HepG2 (cell line): ENCODE data around the gene FSD1. TPM values are rescaled to one million over a fixed set of nuclear protein-coding genes. Genes with fewer than 3 reads are reported as not detected.

Experiments used
- ARID3A ChIP-seq: IDR thresholded peaks from 2 replicates; pipeline ENCODE4 v1.6.1; 2012; ENCODE audit warnings: low read depth, low read length, improper control_type of control experiment
- BRD4 ChIP-seq: sonication (generic); formaldehyde crosslinking; IDR thresholded peaks from 2 replicates; pipeline ENCODE4 v1.4.0; 2020; ENCODE audit warnings: missing genetic modification reagents
- KDM1A ChIP-seq: IDR thresholded peaks from 2 replicates; pipeline ENCODE4 v1.6.1; 2016; ENCODE audit warnings: missing compliant biosample characterization
- NCOA5 ChIP-seq: sonication (generic); formaldehyde crosslinking; IDR thresholded peaks from 2 replicates; pipeline ENCODE4 v1.4.0; 2020; ENCODE audit warnings: missing genetic modification reagents
- NFE2L2 ChIP-seq: fragments of 150-350 bp; IDR thresholded peaks from 2 replicates; pipeline ENCODE4 v1.6.1; 2014; ENCODE audit warnings: low read length
- ONECUT2 ChIP-seq: sonication (generic); formaldehyde crosslinking; IDR thresholded peaks from 2 replicates; pipeline ENCODE4 v1.4.0; 2020; ENCODE audit warnings: missing genetic modification reagents
- POLR2A ChIP-seq, 2 experiments: IDR thresholded peaks; 2 replicates each; pipeline ENCODE4 v1.6.1; 2011; ENCODE audit warnings: low read depth in 2 of 2, low read length in 2 of 2, mild to moderate bottlenecking in 1 of 2, moderate library complexity in 1 of 2; ENCODE audit not compliant: insufficient read depth in 1 of 2
- RFX3 ChIP-seq: IDR thresholded peaks from 2 replicates; pipeline ENCODE4 v1.6.1; 2016; ENCODE audit warnings: missing biosample characterization, missing genetic modification reagents
- SKI ChIP-seq: fragments of 450-650 bp; IDR thresholded peaks from one replicate; pipeline ENCODE4 v1.6.1; 2018; ENCODE audit warnings: mild to moderate bottlenecking; ENCODE audit not compliant: partially characterized antibody
- SOX13 ChIP-seq, 3 experiments: fragments of 450-650 bp in 1 of 3; sonication (generic) in 1 of 3; formaldehyde crosslinking in 1 of 3; IDR thresholded peaks in 2 of 3; conservative IDR thresholded peaks in 1 of 3; 2 replicates each; pipeline versions ENCODE4 v1.5.0 to v1.6.1; 2016 to 2020; ENCODE audit warnings: antibody characterized with exemption in 1 of 3, mild to moderate bottlenecking in 1 of 3, missing compliant biosample characterization in 1 of 3, missing genetic modification reagents in 1 of 3, moderate library complexity in 1 of 3
- TAF15 ChIP-seq: fragments of 200-400 bp; formaldehyde crosslinking; IDR thresholded peaks from one replicate; pipeline ENCODE4 v1.6.1; 2018; ENCODE audit warnings: mild to moderate bottlenecking, low read depth, low read length; ENCODE audit not compliant: poor library complexity, severe bottlenecking
- TSC22D2 ChIP-seq: sonication (generic); formaldehyde crosslinking; IDR thresholded peaks from 2 replicates; pipeline ENCODE4 v1.5.1; 2020; ENCODE audit warnings: missing genetic modification reagents, mild to moderate bottlenecking, borderline replicate concordance
- ZFP37 ChIP-seq: sonication (generic); formaldehyde crosslinking; IDR thresholded peaks from 2 replicates; pipeline ENCODE4 v1.4.0; 2020; ENCODE audit warnings: missing genetic modification reagents, borderline replicate concordance
- ZMYM3 ChIP-seq: sonication (generic); formaldehyde crosslinking; IDR thresholded peaks from 2 replicates; pipeline ENCODE4 v1.5.1; 2020; ENCODE audit warnings: mild to moderate bottlenecking, missing genetic modification reagents
- ZMYM4 ChIP-seq: sonication (generic); formaldehyde crosslinking; IDR thresholded peaks from 2 replicates; pipeline ENCODE4 v1.8.1; 2023; ENCODE audit warnings: mild to moderate bottlenecking, missing genetic modification reagents
- ZNF10 ChIP-seq: sonication (generic); formaldehyde crosslinking; IDR thresholded peaks from 2 replicates; pipeline ENCODE4 v1.4.0; 2020; ENCODE audit warnings: mild to moderate bottlenecking, low read depth, missing genetic modification reagents, borderline replicate concordance
- ZNF264 ChIP-seq: sonication (generic); formaldehyde crosslinking; IDR thresholded peaks from 2 replicates; pipeline ENCODE4 v1.4.0; 2020; ENCODE audit warnings: missing genetic modification reagents
- ZNF747 ChIP-seq: sonication (generic); formaldehyde crosslinking; IDR thresholded peaks from 2 replicates; pipeline ENCODE4 v1.8.1; 2023; ENCODE audit warnings: missing genetic modification reagents, mild to moderate bottlenecking, borderline replicate concordance
- ZNF761 ChIP-seq: sonication (generic); formaldehyde crosslinking; conservative IDR thresholded peaks from 2 replicates; pipeline ENCODE4 v1.4.0; 2020; ENCODE audit warnings: mild to moderate bottlenecking, missing genetic modification reagents
- ZNF781 ChIP-seq: sonication (generic); formaldehyde crosslinking; IDR thresholded peaks from 2 replicates; pipeline ENCODE4 v1.5.1; 2020; ENCODE audit warnings: borderline replicate concordance, mild to moderate bottlenecking, missing genetic modification reagents; ENCODE audit errors: not compliant biosample characterization
- polyA plus RNA-seq, 8 experiments: library from polyadenylated mRNA; depleted of rRNA in 3 of 8; stranded (reverse) in 7 of 8; unstranded in 1 of 8; fragments of >200 nt; fragmentation: Illumina TruSeq in 4 of 8; extraction: Trizol in 4 of 8; gene quantifications; 2 replicates each; pipeline versions ENCODE4 v1.2.1 to v1.2.3, GENCODE V29; 2011 to 2016; ENCODE audit warnings: low read depth in 4 of 8, missing spikeins in 1 of 8, mixed read lengths in 1 of 8; ENCODE audit not compliant: insufficient read depth in 1 of 8
- total RNA-seq, 5 experiments: library from RNA; depleted of rRNA; stranded (reverse); fragments of >200 nt; fragmentation: Illumina TruSeq; extraction: Trizol; gene quantifications; 2 replicates each; pipeline ENCODE4 v1.2.3, GENCODE V29; 2016; ENCODE audit warnings: low read depth in 1 of 5
- TF ChIP-seq, protein P1 (sequence below): sonication (generic); formaldehyde crosslinking; IDR thresholded peaks from 2 replicates; pipeline ENCODE4 v1.9.0; 2021; ENCODE audit warnings: missing genetic modification reagents, mild to moderate bottlenecking, borderline replicate concordance
- TF ChIP-seq, protein P2 (sequence below): sonication (generic); formaldehyde crosslinking; IDR thresholded peaks from 2 replicates; pipeline ENCODE4 v1.5.0; 2020; ENCODE audit warnings: missing genetic modification reagents
- TF ChIP-seq, protein P3 (sequence below): sonication (generic); formaldehyde crosslinking; conservative IDR thresholded peaks from 2 replicates; pipeline ENCODE4 v1.8.0; 2022; ENCODE audit warnings: low read depth, missing genetic modification reagents

Gene FSD1
- total and polyA plus RNA-seq, 2 of the 13 experiments (the other 11 are each of a cell fraction or from before 2014, with no cell fraction given) = 0.29 to 0.66 TPM

GRCh38 chr19:4342314-4342614, 37.9 kb downstream of the FSD1 start (continued):
- TF ChIP-seq NFE2L2 (no peak), ZNF747 (CRISPR knock-in tag) (0 out of 2 replicates have a peak, but pooled peaks have one; percentile 52), RFX3 (CRISPR knock-in tag) (0 out of 2 replicates have a peak, but pooled peaks have one; percentile 11), TAF15 (no peak), ZNF10 (CRISPR knock-in tag) (no peak), ONECUT2 (CRISPR knock-in tag) (no peak), ARID3A (no peak), ZNF761 (CRISPR knock-in tag) (no peak), ZNF781 (CRISPR knock-in tag) (peak; percentile 22), POLR2A (IDR thresholded peaks at IDR 0.05; ENCODE audit: insufficient read depth in 1 of 2, low read depth in 2 of 2, low read length in 2 of 2) (peak in 1 of 2 experiments; percentile 72; a peak in 1 of 4 replicates), NCOA5 (CRISPR knock-in tag) (no peak), ZMYM3 (CRISPR knock-in tag) (0 out of 2 replicates have a peak, but pooled peaks have one; percentile 46), ZMYM4 (CRISPR knock-in tag) (no peak), ZNF264 (CRISPR knock-in tag) (no peak), TSC22D2 (CRISPR knock-in tag) (no peak), KDM1A (no peak), ZFP37 (CRISPR knock-in tag) (no peak), BRD4 (CRISPR knock-in tag) (no peak), SOX13 (IDR thresholded peaks at IDR 0.05) (no peak), SOX13 (CRISPR knock-in tag; conservative IDR thresholded peaks at IDR 0.05 in 1 of 2, IDR thresholded peaks at IDR 0.05 in 1 of 2) (no peak), SKI (no peak)
- TF ChIP-seq, protein P1, sequence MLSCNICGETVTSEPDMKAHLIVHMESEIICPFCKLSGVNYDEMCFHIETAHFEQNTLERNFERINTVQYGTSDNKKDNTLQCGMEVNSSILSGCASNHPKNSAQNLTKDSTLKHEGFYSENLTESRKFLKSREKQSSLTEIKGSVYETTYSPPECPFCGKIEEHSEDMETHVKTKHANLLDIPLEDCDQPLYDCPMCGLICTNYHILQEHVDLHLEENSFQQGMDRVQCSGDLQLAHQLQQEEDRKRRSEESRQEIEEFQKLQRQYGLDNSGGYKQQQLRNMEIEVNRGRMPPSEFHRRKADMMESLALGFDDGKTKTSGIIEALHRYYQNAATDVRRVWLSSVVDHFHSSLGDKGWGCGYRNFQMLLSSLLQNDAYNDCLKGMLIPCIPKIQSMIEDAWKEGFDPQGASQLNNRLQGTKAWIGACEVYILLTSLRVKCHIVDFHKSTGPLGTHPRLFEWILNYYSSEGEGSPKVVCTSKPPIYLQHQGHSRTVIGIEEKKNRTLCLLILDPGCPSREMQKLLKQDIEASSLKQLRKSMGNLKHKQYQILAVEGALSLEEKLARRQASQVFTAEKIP (CRISPR knock-in tag) = no peak
- TF ChIP-seq, protein P2, sequence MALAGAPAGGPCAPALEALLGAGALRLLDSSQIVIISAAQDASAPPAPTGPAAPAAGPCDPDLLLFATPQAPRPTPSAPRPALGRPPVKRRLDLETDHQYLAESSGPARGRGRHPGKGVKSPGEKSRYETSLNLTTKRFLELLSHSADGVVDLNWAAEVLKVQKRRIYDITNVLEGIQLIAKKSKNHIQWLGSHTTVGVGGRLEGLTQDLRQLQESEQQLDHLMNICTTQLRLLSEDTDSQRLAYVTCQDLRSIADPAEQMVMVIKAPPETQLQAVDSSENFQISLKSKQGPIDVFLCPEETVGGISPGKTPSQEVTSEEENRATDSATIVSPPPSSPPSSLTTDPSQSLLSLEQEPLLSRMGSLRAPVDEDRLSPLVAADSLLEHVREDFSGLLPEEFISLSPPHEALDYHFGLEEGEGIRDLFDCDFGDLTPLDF = no peak
- TF ChIP-seq, protein P3, sequence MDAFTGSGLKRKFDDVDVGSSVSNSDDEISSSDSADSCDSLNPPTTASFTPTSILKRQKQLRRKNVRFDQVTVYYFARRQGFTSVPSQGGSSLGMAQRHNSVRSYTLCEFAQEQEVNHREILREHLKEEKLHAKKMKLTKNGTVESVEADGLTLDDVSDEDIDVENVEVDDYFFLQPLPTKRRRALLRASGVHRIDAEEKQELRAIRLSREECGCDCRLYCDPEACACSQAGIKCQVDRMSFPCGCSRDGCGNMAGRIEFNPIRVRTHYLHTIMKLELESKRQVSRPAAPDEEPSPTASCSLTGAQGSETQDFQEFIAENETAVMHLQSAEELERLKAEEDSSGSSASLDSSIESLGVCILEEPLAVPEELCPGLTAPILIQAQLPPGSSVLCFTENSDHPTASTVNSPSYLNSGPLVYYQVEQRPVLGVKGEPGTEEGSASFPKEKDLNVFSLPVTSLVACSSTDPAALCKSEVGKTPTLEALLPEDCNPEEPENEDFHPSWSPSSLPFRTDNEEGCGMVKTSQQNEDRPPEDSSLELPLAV (CRISPR knock-in tag) = no peak
